Endothelial cell of umbilical vein (primary cell): ENCODE data around the gene RBSN. TPM values are rescaled to one million over a fixed set of nuclear protein-coding genes. Genes with fewer than 3 reads are reported as not detected.

Experiments
- BruUV-seq: library from RNA; stranded (reverse); fragments of 400-500 nt; replicated peaks from 2 replicates; lab custom pipeline; 2021; lab: Mats Ljungman, UMichigan
- CTCF ChIA-PET: fragments of 300-600, 350-600 bp; sonication (Branson Sonifier 250); formaldehyde crosslinking; loops from one replicate; lab custom pipeline; 2021; ENCODE audit warnings: antibody characterized with exemption, inconsistent platforms; lab: Charles Lee
- POLR2A ChIA-PET: fragments of 300-600, 350-600 bp; sonication (Branson Sonifier 250); formaldehyde crosslinking; loops from one replicate; lab custom pipeline; 2021; ENCODE audit warnings: antibody characterized with exemption, inconsistent platforms; lab: Charles Lee
- DNase-seq: peaks from one replicate; pipeline ENCODE4 v3.0.0-alpha.2; 2011; ENCODE audit warnings: low read depth, low spot score
- FAIRE-seq: peaks from 2 replicates; lab custom pipeline; 2011; peaks lifted over from hg19 to GRCh38; lab: Jason Lieb, UNC
- H2AFZ ChIP-seq: 2 replicates; pipeline ENCODE4 v1.6.0; 2012; ENCODE audit warnings: low read depth, low read length, control low read depth, inconsistent platforms
- H3K27ac ChIP-seq: 2 replicates; pipeline ENCODE4 v1.5.1; 2011; ENCODE audit warnings: low read depth, mild to moderate bottlenecking, control low read depth, low read length, moderate library complexity; ENCODE audit not compliant: insufficient read depth
- H3K27me3 ChIP-seq, 2 experiments: 2 replicates each; pipeline versions ENCODE4 v1.6.0 to v1.6.1; 2011; ENCODE audit warnings: low read length in 2 of 2, mixed read lengths in 1 of 2; ENCODE audit not compliant: control insufficient read depth in 2 of 2, insufficient read depth in 2 of 2
- H3K36me3 ChIP-seq, 2 experiments: 2 replicates in 1 of 2; 3 replicates in 1 of 2; pipeline ENCODE4 v1.5.1; 2011; ENCODE audit warnings: low read length in 2 of 2, mild to moderate bottlenecking in 1 of 2, moderate library complexity in 1 of 2; ENCODE audit not compliant: control insufficient read depth in 2 of 2, insufficient read depth in 2 of 2; ENCODE audit errors: extremely low read depth in 1 of 2
- H3K4me1 ChIP-seq: 3 replicates; pipeline ENCODE4 v1.5.1; 2011; ENCODE audit warnings: mild to moderate bottlenecking, low read length; ENCODE audit not compliant: control insufficient read depth, insufficient read depth; ENCODE audit errors: extremely low read depth
- H3K4me2 ChIP-seq: 2 replicates; pipeline ENCODE4 v1.6.1; 2011; ENCODE audit warnings: low read length, control low read depth, mixed read lengths; ENCODE audit not compliant: insufficient read depth
- H3K4me3 ChIP-seq, 3 experiments: fragments of 200-600 bp in 1 of 3; sonication (generic), shearing (Covaris generic) in 1 of 3; replicated peaks in 1 of 3; 2 replicates each; pipeline ENCODE4 v1.5.1; 2011 to 2016; ENCODE audit warnings: control low read depth in 3 of 3, low read length in 3 of 3, mild to moderate bottlenecking in 2 of 3, inconsistent platforms in 1 of 3, low read depth in 1 of 3, moderate library complexity in 1 of 3; ENCODE audit not compliant: insufficient read depth in 1 of 3
- H3K79me2 ChIP-seq: 2 replicates; pipeline ENCODE4 v1.6.0; 2012; ENCODE audit warnings: low read length, inconsistent platforms; ENCODE audit not compliant: control insufficient read depth, insufficient read depth
- H3K9ac ChIP-seq: replicated peaks from 2 replicates; pipeline ENCODE3; 2011; ENCODE audit warnings: low read length, control low read depth; ENCODE audit not compliant: insufficient read depth; ENCODE audit errors: extremely low read depth
- H3K9me1 ChIP-seq: replicated peaks from 3 replicates; pipeline ENCODE4 v1.6.0; 2011; ENCODE audit warnings: mild to moderate bottlenecking, low read length; ENCODE audit not compliant: control insufficient read depth, insufficient read depth; ENCODE audit errors: extremely low read depth
- H3K9me3 ChIP-seq: replicated peaks from 2 replicates; pipeline ENCODE4 v1.5.1; 2012; ENCODE audit warnings: low read length, inconsistent platforms; ENCODE audit not compliant: control insufficient read depth, insufficient read depth
- H4K20me1 ChIP-seq: replicated peaks from 2 replicates; pipeline ENCODE3; 2011; ENCODE audit warnings: mild to moderate bottlenecking, low read length; ENCODE audit not compliant: control insufficient read depth, insufficient read depth; ENCODE audit errors: extremely low read depth
- EZH2 ChIP-seq: IDR thresholded peaks from 2 replicates; pipeline ENCODE4 v1.6.1; 2012; ENCODE audit warnings: borderline replicate concordance, low read depth, mild to moderate bottlenecking, moderate library complexity, low read length, inconsistent platforms; ENCODE audit not compliant: severe bottlenecking
- FOS ChIP-seq: IDR thresholded peaks from 2 replicates; pipeline ENCODE4 v1.6.1; 2011; ENCODE audit warnings: mild to moderate bottlenecking, low read length, moderate library complexity, borderline replicate concordance; ENCODE audit not compliant: insufficient read depth
- GATA2 ChIP-seq: IDR thresholded peaks from 2 replicates; pipeline ENCODE4 v1.7.0; 2011; ENCODE audit warnings: low read depth, mild to moderate bottlenecking, moderate library complexity, mixed read lengths, low read length; ENCODE audit not compliant: insufficient read length, insufficient read depth
- JUN ChIP-seq: IDR thresholded peaks from 2 replicates; pipeline ENCODE4 v1.6.1; 2011; ENCODE audit warnings: borderline replicate concordance, low read depth; ENCODE audit not compliant: insufficient read length, insufficient read depth
- MYC ChIP-seq: IDR thresholded peaks from one replicate; pipeline ENCODE4 v1.6.1; 2011; ENCODE audit warnings: mild to moderate bottlenecking, low read depth, low read length
- POLR2A ChIP-seq: IDR thresholded peaks from 2 replicates; pipeline ENCODE4 v1.6.1; 2012; ENCODE audit warnings: low read depth, mild to moderate bottlenecking, control low read depth, low read length
- POLR2AphosphoS5 ChIP-seq: IDR thresholded peaks from 2 replicates; pipeline ENCODE4 v1.6.1; 2012; ENCODE audit warnings: low read depth, mild to moderate bottlenecking, control low read depth, low read length, moderate library complexity; ENCODE audit not compliant: insufficient read depth
- dilution Hi-C: fragments of 300-500 bp; cut with MboI; formaldehyde crosslinking; loops from one replicate; pipeline ENCODE4 v1.15.0; 2019; ENCODE audit warnings: low sequenced_read_pairs; ENCODE audit not compliant: extremely low pct_ligation_motif_present
- intact Hi-C: fragments of 100-400 bp; cut with micrococcal nuclease; formaldehyde crosslinking; loops from one replicate; pipeline ENCODE4 v1.10.0; 2022
- polyA plus RNA-seq, 4 experiments: library from polyadenylated mRNA; depleted of rRNA in 3 of 4; stranded (reverse) in 3 of 4; unstranded in 1 of 4; fragments of >200 nt; gene quantifications; 2 replicates each; pipeline versions ENCODE4 v1.2.1 to v1.2.3, GENCODE V29; 2011 to 2012; ENCODE audit warnings: missing spikeins in 1 of 4
- total RNA-seq: library from RNA; stranded (reverse); gene quantifications from 2 replicates; pipeline ENCODE4 v1.2.3, GENCODE V29; 2021
- TF ChIP-seq, protein P1 (sequence below): IDR thresholded peaks from 2 replicates; pipeline ENCODE4 v1.6.1; 2011; ENCODE audit not compliant: insufficient read depth, insufficient read length
- TF ChIP-seq, protein P2 (sequence below), 2 donors: IDR thresholded peaks; 1 replicate in 1 of 2; 2 replicates in 1 of 2; pipeline ENCODE4 v1.5.1; 2011; ENCODE audit warnings: low read length in 2 of 2, mild to moderate bottlenecking in 2 of 2, moderate library complexity in 2 of 2, control low read depth in 1 of 2, inconsistent platforms in 1 of 2, low read depth in 1 of 2; ENCODE audit not compliant: insufficient read depth in 1 of 2; ENCODE audit errors: extremely low read depth in 1 of 2

The RBSN gene
- total and polyA plus RNA-seq, 2 donors (not counting 3 experiments of a cell fraction or from before 2014, with no cell fraction given): 6.7 to 23.6 TPM

DNA sequence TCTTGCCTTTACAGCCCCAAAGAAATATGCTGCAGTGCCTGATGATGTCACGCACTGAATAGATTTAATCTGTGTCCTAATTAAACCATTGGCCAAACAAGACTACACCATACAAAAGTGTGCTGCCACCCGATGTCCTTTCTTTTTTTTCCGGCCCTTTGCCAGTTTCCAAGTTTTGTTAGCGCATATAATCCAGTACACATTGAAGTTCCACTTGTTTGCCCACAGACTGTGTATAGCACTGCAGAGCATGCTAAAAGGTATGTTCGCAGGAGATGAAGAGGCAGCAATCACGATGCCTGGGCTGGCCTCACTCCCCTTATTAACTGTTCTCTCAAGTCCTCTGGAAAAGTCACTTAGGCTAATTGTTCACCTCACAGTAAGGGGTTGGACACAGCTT is 60.6 kb downstream of the RBSN start:
- dilution Hi-C loops: no loop called here
- Histone ChIP-seq H3K36me3 (peaks cover 10 to 28% of the 10 kb centered on the region in 2 experiments), H3K9ac (no peak overlapping the region), H3K4me1 (peaks cover 17% of the 10 kb centered on the region), H3K27ac (no peak overlapping the region), H2AFZ (no peak overlapping the region), H3K4me2 (no peak overlapping the region), H4K20me1 (no peaks in the 10 kb centered on the region), H3K79me2 (peaks cover under 1% of the 10 kb centered on the region), H3K27me3 (no peaks in the 10 kb centered on the region), H3K9me1 (no peaks in the 10 kb centered on the region), H3K4me3 (no peak overlapping the region), H3K9me3 (no peaks in the 10 kb centered on the region)
- DNase-seq (no peak), FAIRE-seq (no peak)
- no peak for TF ChIP-seq EZH2
- no peak for TF ChIP-seq POLR2AphosphoS5
- TF ChIP-seq FOS: no peak
- TF ChIP-seq MYC: no peak
- intact Hi-C loops: no loop called here
- ChIA-PET POLR2A (no interaction called here), CTCF (interaction anchor here (1.2 to 1.5 kb wide), 3 partner anchors 10 to 117 kb away, joined by 3 read pairs; no protein-coding TSS in a partner anchor)
- BruUV-seq: no TSS peak

DNA sequence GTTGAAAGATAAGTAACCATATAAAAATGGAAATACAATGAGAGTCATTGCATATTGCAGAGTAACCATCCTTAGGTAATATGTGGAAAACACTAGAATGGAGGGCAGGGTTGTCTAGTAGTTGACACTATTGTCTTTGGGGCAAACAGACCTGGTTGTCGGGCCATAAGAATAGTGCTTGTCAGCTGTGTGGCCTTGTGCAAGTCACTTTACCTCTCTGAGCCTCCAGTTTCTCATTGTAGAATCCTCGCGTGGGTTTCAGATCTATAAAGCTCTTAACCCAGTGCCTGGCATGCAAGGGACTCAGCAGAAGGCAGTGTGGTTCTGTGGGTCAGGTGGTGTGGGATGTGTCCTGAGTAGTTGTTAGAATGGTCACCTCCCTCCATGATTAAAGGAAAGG is 65.8 kb downstream of the RBSN start:
- no peak overlapping the region for H3K27ac ChIP-seq
- no peak overlapping the region for H3K4me3 ChIP-seq
- ChIA-PET CTCF (interaction anchor here (1.9 kb wide), 1 partner anchor 18 kb away, joined by 5 read pairs; no protein-coding TSS in a partner anchor), POLR2A (no interaction called here)
- DNase-seq (no peak), FAIRE-seq (no peak)
- no TSS peak for BruUV-seq
- H2AFZ ChIP-seq: no peak overlapping the region
- peaks cover 9 to 47% of the 10 kb centered on the region in 2 experiments for H3K36me3 ChIP-seq
- H3K79me2 ChIP-seq: no peaks in the 10 kb centered on the region
- no peaks in the 10 kb centered on the region for H4K20me1 ChIP-seq
- no peaks in the 10 kb centered on the region for H3K9me3 ChIP-seq
- no peak overlapping the region for H3K4me2 ChIP-seq
- dilution Hi-C loops: no loop called here
- TF ChIP-seq FOS (no peak), EZH2 (no peak), MYC (no peak), JUN (no peak), POLR2AphosphoS5 (no peak), GATA2 (no peak), POLR2A (no peak)
- TF ChIP-seq, protein P1, sequence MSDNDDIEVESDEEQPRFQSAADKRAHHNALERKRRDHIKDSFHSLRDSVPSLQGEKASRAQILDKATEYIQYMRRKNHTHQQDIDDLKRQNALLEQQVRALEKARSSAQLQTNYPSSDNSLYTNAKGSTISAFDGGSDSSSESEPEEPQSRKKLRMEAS: no peak
- TF ChIP-seq, protein P2, sequence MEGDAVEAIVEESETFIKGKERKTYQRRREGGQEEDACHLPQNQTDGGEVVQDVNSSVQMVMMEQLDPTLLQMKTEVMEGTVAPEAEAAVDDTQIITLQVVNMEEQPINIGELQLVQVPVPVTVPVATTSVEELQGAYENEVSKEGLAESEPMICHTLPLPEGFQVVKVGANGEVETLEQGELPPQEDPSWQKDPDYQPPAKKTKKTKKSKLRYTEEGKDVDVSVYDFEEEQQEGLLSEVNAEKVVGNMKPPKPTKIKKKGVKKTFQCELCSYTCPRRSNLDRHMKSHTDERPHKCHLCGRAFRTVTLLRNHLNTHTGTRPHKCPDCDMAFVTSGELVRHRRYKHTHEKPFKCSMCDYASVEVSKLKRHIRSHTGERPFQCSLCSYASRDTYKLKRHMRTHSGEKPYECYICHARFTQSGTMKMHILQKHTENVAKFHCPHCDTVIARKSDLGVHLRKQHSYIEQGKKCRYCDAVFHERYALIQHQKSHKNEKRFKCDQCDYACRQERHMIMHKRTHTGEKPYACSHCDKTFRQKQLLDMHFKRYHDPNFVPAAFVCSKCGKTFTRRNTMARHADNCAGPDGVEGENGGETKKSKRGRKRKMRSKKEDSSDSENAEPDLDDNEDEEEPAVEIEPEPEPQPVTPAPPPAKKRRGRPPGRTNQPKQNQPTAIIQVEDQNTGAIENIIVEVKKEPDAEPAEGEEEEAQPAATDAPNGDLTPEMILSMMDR (IDR thresholded peaks at IDR 0.05; ENCODE audit: extremely low read depth in 1 of 2, insufficient read depth in 1 of 2, low read depth in 1 of 2, low read length in 2 of 2): no peak
- intact Hi-C loops: no loop called here
- no peaks in the 10 kb centered on the region for H3K4me1 ChIP-seq
- H3K27me3 ChIP-seq: no peaks in the 10 kb centered on the region
- no peak overlapping the region for H3K9ac ChIP-seq
- H3K9me1 ChIP-seq: no peaks in the 10 kb centered on the region
